Measurements from ENCODE around the gene PLA2G7. TPM values are rescaled to one million over a fixed set of nuclear protein-coding genes. Genes with fewer than 3 reads are reported as not detected.

The PLA2G7 gene
- total and polyA plus RNA-seq, 2 of the 8 experiments (the other 6 are each of a cell fraction or from before 2014, with no cell fraction given): 1.5 to 2.2 TPM

DNA sequence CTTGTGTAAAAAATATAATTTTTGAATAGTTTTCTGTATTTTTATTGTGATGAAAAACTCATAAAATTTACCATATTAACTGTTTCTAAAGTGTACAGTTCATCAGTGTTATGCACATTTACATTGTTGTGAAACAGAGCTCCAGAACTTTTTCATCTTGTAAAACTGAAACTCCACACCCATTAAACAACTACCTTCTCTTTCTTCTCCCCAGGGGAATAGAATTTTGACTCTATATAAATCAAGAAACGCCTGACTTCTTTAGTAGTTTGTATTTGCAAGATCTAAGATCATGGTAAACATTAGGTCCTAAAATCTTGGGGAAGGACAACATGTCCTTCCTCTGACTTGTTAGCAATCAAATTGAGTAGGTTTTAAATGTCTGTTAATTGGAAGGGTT is 20.7 kb upstream of the PLA2G7 start (continued):
- TF ChIP-seq, protein P1, sequence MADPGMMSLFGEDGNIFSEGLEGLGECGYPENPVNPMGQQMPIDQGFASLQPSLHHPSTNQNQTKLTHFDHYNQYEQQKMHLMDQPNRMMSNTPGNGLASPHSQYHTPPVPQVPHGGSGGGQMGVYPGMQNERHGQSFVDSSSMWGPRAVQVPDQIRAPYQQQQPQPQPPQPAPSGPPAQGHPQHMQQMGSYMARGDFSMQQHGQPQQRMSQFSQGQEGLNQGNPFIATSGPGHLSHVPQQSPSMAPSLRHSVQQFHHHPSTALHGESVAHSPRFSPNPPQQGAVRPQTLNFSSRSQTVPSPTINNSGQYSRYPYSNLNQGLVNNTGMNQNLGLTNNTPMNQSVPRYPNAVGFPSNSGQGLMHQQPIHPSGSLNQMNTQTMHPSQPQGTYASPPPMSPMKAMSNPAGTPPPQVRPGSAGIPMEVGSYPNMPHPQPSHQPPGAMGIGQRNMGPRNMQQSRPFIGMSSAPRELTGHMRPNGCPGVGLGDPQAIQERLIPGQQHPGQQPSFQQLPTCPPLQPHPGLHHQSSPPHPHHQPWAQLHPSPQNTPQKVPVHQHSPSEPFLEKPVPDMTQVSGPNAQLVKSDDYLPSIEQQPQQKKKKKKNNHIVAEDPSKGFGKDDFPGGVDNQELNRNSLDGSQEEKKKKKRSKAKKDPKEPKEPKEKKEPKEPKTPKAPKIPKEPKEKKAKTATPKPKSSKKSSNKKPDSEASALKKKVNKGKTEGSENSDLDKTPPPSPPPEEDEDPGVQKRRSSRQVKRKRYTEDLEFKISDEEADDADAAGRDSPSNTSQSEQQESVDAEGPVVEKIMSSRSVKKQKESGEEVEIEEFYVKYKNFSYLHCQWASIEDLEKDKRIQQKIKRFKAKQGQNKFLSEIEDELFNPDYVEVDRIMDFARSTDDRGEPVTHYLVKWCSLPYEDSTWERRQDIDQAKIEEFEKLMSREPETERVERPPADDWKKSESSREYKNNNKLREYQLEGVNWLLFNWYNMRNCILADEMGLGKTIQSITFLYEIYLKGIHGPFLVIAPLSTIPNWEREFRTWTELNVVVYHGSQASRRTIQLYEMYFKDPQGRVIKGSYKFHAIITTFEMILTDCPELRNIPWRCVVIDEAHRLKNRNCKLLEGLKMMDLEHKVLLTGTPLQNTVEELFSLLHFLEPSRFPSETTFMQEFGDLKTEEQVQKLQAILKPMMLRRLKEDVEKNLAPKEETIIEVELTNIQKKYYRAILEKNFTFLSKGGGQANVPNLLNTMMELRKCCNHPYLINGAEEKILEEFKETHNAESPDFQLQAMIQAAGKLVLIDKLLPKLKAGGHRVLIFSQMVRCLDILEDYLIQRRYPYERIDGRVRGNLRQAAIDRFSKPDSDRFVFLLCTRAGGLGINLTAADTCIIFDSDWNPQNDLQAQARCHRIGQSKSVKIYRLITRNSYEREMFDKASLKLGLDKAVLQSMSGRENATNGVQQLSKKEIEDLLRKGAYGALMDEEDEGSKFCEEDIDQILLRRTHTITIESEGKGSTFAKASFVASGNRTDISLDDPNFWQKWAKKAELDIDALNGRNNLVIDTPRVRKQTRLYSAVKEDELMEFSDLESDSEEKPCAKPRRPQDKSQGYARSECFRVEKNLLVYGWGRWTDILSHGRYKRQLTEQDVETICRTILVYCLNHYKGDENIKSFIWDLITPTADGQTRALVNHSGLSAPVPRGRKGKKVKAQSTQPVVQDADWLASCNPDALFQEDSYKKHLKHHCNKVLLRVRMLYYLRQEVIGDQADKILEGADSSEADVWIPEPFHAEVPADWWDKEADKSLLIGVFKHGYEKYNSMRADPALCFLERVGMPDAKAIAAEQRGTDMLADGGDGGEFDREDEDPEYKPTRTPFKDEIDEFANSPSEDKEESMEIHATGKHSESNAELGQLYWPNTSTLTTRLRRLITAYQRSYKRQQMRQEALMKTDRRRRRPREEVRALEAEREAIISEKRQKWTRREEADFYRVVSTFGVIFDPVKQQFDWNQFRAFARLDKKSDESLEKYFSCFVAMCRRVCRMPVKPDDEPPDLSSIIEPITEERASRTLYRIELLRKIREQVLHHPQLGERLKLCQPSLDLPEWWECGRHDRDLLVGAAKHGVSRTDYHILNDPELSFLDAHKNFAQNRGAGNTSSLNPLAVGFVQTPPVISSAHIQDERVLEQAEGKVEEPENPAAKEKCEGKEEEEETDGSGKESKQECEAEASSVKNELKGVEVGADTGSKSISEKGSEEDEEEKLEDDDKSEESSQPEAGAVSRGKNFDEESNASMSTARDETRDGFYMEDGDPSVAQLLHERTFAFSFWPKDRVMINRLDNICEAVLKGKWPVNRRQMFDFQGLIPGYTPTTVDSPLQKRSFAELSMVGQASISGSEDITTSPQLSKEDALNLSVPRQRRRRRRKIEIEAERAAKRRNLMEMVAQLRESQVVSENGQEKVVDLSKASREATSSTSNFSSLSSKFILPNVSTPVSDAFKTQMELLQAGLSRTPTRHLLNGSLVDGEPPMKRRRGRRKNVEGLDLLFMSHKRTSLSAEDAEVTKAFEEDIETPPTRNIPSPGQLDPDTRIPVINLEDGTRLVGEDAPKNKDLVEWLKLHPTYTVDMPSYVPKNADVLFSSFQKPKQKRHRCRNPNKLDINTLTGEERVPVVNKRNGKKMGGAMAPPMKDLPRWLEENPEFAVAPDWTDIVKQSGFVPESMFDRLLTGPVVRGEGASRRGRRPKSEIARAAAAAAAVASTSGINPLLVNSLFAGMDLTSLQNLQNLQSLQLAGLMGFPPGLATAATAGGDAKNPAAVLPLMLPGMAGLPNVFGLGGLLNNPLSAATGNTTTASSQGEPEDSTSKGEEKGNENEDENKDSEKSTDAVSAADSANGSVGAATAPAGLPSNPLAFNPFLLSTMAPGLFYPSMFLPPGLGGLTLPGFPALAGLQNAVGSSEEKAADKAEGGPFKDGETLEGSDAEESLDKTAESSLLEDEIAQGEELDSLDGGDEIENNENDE (IDR thresholded peaks at IDR 0.05; ENCODE audit: insufficient replicate concordance, low read length): no peak
- TF ChIP-seq FOSL1 (IDR thresholded peaks at IDR 0.05; ENCODE audit: insufficient read depth, low read depth, low read length) (no peak), EZH2 (IDR thresholded peaks at IDR 0.05; ENCODE audit: low read depth, low read length, severe bottlenecking) (no peak)

Data from H1 (cell line).